ENCODE data around the gene GLI1.

GLI1 gene

DNA sequence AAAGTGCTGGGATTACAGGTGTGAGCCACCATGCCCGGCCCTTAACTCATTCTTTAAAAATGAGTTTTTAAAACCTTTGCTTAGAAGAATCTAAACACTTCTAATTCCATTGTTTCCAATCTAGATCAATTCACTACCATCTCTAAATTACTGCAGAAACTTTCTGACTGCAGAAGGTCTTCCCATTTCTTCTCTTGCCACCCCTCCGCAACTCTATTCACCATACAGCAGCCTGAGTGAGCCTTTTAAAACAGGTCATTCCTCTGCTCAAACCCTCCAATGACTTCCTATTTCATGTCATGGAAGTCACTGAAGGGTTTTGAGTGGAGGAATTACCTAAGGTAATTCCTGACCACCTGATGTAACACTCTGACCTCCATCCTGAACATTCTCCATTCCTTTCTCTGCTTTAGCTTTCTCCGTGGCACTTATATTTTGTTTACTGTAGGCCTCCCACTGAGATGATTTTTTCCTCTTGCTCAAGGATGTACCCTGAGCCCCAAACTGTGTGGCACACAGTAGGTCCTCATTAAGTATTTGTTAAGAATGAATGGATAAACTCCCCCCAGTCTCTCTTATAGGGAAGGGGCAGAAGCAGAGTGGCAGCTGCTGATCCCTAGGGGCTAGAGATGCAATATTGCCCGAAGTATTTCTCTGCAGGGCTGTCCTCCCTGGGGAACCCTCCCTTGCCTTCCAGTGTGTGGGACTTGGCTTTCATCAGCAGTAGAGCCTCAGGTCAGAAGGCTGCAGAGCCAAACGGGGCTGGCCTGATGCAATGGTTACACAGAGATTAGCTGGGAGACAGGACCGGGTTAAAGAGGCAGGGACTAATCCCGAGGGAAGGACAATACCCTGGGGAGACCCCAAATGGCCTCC lies 59.6 kb downstream of the GLI1 start:
- no peak for DNase-seq (ENCODE audit: low spot score)

DNA sequence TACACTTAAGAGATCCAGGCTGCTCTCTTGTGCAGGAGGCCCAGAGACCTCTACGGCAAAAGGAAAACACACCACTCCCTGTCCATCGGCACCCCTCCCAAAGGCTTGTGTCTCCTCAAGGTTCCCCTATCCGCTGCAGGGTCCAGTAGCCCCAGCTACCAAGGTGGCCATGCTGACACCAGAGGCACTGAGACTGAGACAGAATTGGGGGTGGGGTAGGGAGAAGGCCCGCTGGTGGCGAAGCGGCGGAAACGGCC lies 60.1 kb downstream of the GLI1 start:
- DNase-seq (ENCODE audit: low spot score), result peak; percentile 73

DNA sequence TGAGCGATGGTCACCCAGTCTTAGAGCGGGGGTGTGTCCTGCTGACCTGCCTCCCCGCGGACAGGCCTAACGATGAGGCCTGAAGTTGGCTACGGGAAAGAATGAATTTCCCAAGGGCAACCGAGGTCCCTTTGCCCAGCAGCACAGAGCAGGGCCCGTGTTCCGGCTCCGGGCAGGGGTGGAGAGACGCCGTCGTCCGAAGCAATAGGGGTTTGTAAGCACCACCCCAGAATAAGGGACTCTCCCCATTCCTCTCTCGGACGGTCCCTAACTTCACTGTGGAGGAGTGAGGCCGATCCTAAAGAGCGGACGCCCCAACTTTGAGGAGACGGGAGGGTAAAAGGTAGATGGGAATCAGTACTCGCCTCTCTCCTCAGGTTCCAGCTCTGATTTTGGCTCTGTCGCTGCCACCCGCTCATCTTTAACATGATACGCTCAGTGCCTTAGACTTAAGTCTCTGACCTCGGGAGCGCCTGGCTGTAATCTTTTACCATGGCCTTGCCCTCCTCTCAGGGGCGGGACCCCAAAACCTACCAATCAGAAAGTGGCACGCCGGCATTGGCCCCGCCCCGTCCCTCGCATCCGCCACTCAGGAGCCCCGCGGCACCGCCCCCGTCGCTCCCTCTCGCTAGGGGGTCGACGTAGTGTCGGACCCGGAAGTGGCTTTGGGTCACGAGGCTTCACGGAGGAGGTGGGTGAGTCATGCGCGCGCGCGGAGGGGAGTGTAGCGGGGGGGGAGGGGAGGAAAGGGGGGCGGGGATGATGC lies 60.7 kb downstream of the GLI1 start, which contains the start of gene DDIT3:
Gene DDIT3 (minus strand): TSS at position 462 of the 766 bp plus-strand sequence. CDS start 3,108 bp downstream, outside the sequence.
- peak; percentile 99 for DNase-seq (ENCODE audit: low spot score)

DNA sequence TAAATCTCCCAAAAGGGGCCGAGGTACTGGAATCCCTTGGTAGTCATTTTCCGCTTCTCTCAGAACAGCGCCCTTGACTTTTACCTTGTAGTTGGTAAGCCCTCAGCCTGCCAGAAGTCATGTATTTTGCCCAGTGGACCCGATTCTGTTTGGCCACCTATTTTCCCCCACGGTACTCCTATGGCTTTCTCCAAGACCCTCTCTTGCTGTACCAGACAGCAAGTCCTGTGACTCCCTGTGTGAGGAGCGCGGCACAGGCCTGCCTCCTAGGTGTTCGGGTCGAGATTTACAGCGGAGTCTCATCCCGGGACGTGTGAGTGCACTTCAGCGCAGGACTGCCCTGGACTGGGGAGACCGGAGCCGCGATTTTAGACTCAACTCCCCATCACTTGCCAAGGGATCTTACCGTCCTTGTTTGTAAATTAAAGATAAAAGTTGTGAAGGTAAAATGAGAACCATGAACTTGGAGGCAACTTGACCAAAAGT lies 62.0 kb downstream of the GLI1 start:
- DNase-seq (ENCODE audit: low spot score), result no peak

All from left forelimb (tissue), 1 donor.